Measurements from ENCODE around the gene CSRP1. TPM values are rescaled to one million over a fixed set of nuclear protein-coding genes. Genes with fewer than 3 reads are reported as not detected.

CSRP1 gene
- total and polyA plus RNA-seq, 2 of the 13 experiments (the other 11 are each of a cell fraction or from before 2014, with no cell fraction given): 17.7 to 68.9 TPM

- TF ChIP-seq ZBTB4 (CRISPR knock-in tag; IDR thresholded peaks at IDR 0.05; ENCODE audit: borderline replicate concordance): no peak
- TF ChIP-seq, protein P1, sequence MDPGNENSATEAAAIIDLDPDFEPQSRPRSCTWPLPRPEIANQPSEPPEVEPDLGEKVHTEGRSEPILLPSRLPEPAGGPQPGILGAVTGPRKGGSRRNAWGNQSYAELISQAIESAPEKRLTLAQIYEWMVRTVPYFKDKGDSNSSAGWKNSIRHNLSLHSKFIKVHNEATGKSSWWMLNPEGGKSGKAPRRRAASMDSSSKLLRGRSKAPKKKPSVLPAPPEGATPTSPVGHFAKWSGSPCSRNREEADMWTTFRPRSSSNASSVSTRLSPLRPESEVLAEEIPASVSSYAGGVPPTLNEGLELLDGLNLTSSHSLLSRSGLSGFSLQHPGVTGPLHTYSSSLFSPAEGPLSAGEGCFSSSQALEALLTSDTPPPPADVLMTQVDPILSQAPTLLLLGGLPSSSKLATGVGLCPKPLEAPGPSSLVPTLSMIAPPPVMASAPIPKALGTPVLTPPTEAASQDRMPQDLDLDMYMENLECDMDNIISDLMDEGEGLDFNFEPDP (CRISPR knock-in tag; conservative IDR thresholded peaks at IDR 0.05): no peak
- TF ChIP-seq ZNF331 (CRISPR knock-in tag; IDR thresholded peaks at IDR 0.05): no peak
- TF ChIP-seq PATZ1 (CRISPR knock-in tag; IDR thresholded peaks at IDR 0.05): no peak
- TF ChIP-seq PPARG (CRISPR knock-in tag; conservative IDR thresholded peaks at IDR 0.05): no peak
- TF ChIP-seq, protein P2, sequence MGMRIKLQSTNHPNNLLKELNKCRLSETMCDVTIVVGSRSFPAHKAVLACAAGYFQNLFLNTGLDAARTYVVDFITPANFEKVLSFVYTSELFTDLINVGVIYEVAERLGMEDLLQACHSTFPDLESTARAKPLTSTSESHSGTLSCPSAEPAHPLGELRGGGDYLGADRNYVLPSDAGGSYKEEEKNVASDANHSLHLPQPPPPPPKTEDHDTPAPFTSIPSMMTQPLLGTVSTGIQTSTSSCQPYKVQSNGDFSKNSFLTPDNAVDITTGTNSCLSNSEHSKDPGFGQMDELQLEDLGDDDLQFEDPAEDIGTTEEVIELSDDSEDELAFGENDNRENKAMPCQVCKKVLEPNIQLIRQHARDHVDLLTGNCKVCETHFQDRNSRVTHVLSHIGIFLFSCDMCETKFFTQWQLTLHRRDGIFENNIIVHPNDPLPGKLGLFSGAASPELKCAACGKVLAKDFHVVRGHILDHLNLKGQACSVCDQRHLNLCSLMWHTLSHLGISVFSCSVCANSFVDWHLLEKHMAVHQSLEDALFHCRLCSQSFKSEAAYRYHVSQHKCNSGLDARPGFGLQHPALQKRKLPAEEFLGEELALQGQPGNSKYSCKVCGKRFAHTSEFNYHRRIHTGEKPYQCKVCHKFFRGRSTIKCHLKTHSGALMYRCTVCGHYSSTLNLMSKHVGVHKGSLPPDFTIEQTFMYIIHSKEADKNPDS (CRISPR knock-in tag; IDR thresholded peaks at IDR 0.05): no peak
- TF ChIP-seq ZNF335 (CRISPR knock-in tag; IDR thresholded peaks at IDR 0.05): no peak
These were observed 23.5 kb downstream of the CSRP1 start (continued) for GRCh38 chr1:201483373-201483949.
